Measurements from ENCODE around the gene DOCK8.
"Not testable (repeated sequence)": the region's sequence is repeated elsewhere in the genome, so short reads cannot be mapped to it uniquely, and the experiment has no call there.

The DOCK8 gene

DNA sequence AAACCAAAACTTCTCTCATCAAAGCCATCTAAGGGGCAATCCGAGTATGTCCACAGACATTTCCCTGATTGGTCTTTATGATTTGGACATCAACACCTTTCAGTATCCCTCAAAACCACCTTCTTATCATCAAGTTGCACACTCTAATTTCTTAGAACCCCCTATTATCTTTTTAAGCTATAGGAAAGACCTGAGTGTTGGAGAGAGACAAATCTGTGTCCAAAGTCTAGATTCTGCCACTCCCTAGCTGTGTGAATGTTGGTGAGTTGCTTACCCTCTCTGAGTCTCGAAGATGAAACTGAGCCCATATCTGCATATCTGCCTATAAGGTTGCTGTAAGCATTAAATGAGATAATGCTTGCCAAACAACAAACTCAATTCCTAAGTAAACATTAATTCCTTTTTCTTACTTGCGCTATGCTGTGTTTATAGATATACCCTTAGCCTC lies 159.1 kb downstream of the DOCK8 start:
- no peak for DNase-seq

DNA sequence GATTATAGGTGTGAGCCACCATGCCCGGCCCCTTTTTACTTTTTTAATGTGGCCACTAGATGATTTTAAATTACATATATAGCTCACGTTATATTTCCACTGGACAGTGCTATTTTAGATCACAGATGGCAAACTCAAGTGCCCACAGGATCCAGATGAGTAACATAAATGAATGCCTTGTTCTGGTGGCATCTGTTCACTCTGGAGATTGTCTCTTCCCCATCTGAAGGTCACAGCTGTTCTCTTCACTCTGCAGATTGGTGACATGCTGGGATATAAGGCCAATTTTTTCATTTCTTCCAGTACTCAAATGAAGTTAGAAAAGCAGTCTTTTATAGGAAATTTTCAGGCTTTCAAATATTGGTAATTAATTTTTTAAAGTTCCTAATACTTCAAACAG lies 160.1 kb downstream of the DOCK8 start:
- no peak for DNase-seq

DNA sequence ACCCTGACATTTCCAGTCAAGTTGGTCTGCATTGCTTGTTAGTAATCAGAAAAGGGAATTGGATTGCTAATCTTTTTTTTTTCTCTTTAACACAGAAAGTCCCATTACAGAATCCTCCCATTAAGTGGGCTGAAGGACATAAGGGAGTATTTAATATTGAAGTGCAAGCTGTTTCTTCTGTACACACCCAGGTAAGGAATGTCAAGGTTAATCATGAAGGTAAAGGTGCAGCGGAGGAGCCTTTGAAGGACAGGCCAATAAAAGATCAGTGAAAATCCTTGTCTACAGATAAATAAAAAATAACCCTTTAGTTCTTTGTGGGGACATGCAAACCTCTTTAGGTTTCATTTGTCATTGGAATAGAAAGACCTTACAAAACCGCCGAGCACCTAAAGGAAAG lies 161.4 kb downstream of the DOCK8 start:
- DNase-seq, result no peak

DNA sequence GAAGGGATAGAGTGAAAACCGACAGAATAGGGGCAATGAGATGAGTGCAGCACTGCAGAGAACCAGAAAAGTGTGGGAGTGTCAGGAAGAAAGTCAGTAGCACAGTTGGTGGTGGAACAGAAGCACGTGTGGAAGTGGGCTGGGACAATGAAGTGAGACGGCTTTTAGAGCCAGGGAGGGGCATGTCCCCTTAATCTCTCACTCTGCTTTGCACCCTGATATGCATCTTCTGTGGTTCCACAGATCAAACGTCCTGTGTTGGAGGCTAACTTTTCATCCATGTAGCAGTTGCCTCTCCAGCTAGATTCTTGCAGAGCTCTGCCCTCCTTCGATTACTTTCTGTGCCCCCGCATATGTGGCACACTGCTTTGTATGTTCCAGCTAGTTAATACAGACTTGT lies 163.6 kb downstream of the DOCK8 start:
- no peak for DNase-seq

DNA sequence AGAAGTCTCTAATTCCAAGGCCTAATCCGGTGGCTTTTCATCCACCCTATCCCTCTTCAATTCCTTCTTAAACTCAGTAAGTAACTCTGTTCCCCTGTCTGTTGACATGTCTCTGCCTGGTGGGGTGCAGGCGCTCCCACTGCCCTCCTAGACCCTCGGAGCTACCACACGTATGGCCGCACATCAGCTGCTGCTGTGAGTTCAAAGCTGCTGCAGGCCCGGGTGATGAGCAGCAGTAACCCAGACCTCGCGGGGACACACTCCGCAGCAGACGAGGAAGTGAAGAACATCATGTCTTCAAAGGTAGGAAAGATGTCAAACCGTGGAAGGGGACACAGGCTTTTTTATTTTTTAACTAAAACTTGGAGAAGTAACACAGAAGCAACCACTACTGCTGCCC lies 167.7 kb downstream of the DOCK8 start:
- DNase-seq, result no peak

DNA sequence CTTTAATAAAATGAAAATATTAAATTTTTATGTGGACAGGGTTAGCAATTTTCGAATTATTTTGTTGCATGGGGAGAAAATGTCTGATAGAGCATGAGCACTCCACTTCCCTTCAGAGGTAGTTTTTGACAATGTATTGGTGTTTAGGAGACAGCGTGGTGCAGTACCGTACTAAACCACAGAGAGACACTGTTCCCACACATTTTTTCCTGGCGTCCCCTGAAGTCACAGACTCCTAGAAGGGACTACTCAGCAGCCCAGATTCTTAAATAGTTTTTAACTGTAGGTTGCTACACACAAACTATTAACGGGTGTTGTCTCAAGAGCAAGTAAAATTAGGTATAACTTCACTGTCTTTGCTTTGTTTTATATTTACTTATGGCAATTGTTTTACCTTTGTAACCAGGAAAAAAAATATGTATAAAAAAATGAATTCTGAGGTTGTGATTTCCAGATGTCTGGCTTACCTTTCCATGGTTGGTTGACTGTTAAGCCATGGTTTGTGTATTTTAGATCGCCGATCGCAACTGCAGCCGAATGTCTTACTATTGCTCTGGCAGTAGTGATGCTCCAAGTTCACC lies 171.2 kb downstream of the DOCK8 start:
- DNase-seq, result peak; percentile 36

DNA sequence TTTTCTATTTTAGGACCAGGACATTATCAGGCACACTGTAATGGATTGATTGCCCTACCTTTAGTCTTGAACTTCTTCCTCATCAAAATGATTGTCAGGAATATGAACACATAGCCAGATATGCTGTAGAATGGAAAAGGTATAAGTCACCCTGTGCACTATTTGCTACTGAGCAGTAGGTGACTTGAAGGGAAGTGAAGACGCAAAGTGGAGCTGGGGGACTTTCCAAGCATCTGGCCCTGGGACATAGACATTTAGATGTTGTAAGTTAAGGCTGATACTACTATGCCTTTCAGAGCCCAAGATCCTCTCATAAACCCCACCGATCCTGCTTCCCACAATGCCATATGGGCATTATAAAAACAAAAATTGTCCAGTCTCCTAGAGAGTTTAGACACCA lies 174.5 kb downstream of the DOCK8 start:
- no peak for DNase-seq

DNA sequence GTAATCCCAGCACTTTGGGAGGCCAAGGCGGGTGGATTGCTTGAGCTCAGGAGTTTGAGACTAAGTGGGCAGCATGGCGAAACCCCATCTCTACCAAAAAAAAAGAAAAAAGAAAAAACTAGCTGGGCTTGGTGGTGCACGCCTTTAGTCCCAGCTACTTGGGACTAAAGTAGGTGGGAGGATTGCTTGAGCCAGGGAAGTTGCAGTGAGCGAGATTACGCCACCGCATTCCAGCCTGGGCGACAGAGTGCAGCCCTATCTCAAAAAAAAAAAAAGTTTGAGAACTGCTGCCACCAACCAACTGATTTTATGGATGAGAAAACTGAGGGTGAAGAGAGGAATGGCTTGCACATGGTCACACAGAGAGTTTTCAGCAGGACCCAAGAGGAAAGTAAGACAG lies 175.1 kb downstream of the DOCK8 start:
- DNase-seq, result no peak

DNA sequence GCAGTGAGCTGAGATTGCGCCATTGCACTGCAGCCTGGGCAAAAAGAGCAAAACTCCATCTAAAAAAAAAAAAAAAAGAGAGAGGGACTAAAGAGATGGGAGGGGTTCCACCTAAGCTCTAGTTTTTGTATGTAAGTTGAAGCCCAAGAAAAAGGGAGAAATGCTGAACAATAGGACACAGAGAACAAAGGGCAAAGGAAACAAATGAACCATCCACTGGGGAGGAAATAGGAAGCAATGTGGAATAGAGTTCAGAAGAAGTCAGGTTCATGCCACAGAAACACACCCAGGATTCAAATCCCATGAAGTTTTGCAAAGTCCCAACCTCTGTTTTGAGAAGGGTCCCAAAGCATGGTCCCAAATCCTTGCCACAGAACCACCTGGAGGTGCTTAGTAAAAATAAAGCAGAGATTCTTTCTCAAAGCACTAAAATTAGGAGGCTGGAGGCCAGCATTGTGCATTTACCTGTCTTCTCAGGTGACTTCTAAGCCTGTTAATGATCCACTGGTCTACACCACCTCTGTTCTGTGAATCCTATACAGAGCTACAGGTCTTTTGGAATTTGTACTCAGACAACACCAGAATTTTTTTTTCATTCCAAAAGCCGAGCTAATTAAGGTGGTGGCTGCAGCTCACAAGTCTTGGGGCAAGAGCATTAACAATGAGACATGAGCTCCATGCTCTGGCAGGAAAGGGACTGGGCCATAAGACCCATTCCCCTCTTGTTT lies 177.6 kb downstream of the DOCK8 start:
- no peak for DNase-seq

DNA sequence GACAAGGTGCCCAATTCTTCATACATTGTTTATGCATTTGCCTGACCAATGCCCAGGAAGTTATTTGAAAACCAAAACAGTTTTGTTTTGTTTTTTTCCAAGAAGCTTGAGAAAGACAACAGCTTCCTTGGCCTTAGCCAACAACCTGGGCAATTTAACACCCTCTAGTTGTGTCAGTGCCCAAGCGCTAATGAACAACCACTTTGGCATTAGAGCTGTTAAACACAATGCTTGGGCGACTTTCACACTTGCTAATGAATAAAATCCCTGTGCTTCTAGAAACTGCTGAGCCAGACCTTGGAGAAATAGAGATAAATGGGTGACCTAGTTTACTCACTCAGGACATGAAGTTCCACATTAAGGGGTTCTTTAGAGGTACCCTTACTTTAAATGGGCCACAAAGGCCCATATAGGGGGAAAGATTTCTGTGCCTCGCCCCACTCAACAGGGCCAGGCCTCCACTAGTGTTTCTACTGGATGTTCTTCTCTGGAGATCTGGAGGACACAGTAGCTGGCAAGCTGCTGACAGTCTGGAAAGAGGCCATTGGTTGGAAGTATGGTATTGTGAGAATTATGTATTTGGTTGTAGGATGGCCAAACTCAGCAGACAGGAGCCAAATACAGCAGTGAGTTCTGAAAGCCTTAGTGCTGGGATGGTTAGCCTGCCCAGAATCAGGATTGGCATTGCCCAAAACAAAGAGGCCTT lies 179.8 kb downstream of the DOCK8 start:
- DNase-seq, result no peak

DNA sequence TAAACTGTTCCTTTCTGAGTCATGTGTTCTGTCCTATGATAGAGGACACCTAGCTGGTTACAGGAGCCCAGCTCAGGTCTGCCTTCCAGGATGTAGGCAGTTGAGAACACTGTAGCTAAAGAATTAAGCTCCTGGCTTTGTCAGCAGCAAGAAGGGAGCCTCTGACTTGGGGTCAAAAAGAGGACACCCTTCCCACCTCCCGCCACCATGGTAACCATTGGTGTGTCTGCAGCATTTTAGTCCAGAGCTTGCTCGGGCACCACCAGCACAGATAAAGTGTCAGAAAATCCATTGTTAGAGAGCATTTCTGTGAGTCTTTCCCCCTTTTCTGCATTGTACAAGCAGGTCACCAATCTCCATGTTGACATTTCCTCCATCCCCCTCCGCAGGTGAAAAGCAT lies 181.7 kb downstream of the DOCK8 start:
- no peak for DNase-seq

DNA sequence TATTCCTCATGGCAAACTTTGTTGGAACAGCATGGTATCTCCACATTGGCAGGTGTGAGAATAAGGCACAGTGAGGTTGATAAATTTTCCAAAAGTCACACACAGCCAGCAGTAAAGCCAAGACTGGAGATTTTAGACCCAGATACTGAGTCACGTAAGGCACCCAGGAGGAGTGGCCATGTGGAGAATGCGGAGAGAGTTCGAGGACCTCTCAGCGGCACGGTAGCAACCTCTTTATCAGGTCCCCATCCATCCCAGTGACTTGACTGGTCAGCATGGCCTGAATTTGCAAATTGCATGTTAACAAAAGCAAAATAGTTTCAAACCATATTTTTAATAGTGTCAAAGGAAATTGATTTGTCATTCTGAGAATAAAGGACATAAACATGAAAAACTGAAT lies 183.4 kb downstream of the DOCK8 start:
- DNase-seq, result no peak

DNA sequence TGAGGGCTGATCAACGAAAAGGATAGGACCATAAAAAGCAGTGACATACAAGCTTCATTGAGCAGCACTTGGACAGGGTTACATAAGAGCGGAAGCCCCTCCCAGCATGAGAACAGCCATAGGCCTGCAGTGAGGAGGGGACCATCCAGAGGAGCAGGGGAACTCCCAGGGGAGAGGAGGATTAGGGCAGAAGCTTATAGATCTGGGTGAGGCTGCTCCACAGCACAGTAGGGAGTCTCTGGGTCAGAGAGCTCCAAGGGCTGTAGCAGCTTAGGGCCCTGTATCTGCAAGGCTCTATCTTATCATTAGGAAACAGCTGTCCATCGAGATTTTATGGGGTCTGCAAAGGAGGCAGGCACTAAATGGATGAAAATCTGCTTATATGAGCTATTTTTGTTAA lies 186.6 kb downstream of the DOCK8 start:
- DNase-seq, result no peak

DNA sequence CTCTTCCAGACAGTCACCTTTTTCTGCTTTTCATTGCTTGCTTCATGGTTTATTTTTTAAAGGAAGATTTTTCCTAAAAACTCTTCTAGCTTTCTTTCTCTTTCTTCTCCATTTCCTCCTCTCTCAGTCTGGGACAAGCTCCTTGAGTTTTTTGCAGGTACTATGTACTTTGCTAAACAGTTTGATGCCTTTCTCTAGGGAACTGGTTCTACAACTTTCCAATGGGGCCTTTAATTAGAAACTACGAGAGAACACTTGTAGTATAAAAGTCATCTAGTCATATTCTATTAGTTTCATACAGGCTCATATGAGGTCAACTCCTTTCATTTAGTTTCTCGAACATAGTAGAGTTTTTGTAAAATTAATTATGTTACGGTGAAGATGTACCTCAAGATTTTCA lies 189.6 kb downstream of the DOCK8 start:
- DNase-seq, result no peak

DNA sequence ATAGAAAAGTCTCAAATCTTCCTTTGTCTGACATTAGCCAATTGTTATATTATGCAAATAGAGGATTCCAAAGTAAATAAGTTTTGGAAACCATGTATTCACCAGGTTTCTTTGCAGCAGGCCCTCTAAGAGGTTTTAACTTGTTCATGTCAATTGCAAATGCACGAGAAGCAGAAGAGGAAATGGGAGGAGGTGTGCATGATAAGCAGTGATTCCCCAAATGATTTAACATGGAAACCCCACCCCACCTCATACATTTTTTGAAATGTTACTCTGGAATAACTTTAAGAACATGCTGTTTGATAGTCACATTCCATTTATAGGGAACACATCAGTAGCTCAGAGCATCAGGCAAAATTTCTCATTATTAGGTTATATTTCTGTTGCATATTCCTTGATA lies 190.7 kb downstream of the DOCK8 start:
- DNase-seq, result no peak

DNA sequence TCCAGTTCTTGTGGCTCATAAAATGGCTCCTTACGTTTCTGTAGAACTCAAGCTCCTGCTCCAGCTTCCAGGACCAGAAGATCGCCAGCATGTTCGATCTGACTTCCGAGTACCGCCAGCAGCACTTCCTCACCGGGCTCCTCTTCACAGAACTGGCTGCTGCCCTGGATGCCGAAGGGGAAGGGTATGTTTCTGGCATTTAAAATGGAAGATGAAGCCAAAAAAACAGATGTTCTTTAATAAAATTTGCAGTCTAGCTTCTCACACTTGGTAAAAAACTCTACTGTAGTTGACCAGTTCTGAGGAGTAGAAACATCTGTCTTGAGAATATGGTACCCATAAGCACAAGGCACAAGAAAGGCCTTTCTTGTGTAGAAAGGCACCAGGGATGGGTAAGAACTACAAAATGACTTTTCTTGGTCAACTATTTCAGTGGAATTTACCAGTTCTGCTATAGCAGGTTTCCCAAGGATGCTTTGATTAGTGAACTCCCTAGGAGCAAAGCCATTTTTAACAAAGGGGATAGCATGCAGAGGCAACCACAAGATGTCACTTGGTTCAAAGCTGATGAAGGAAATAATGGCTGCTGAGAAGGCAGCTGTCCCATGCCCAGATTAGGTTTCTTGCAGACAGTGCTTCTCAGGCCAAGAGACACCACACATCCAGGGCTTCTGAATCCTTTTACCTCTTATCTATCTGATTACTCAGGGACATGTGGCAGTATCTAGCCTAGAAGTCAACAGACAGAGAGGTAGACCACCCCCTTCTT lies 192.4 kb downstream of the DOCK8 start:
- DNase-seq, result peak; percentile 4

DNA sequence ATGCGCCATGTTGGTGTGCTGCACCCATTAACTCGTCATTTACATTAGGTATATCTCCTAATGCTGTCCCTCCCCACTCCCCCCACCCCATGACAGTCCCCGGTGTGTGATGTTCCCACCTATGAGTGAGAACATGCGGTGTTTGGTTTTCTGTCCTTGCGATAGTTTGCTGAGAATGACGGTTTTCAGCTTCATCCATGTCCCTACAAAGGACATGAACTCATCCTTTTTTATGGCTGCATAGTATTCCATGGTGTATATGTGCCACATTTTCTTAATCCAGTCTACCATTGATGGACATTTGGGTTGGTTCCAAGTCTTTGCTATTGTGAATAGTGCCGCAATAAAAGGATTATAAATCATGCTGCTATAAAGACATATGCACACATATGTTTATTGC lies 195.0 kb downstream of the DOCK8 start:
- not testable (repeated sequence) for DNase-seq

DNA sequence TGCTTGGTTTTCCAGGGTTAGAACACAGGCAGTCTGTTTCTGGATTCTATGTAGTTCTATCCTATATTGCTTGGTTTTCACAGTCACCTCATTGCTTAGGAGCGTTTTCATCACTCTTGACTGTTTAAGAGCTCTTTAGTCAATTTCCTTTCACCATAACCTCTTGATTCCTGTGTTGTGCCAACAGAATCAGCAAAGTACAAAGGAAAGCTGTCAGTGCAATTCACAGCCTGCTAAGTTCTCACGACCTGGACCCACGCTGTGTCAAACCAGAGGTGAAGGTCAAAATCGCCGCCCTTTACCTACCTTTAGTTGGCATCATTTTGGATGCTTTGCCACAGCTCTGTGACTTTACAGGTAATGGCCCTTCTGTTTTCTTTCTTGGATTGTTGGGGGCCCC lies 199.9 kb downstream of the DOCK8 start:
- DNase-seq, result no peak

DNA sequence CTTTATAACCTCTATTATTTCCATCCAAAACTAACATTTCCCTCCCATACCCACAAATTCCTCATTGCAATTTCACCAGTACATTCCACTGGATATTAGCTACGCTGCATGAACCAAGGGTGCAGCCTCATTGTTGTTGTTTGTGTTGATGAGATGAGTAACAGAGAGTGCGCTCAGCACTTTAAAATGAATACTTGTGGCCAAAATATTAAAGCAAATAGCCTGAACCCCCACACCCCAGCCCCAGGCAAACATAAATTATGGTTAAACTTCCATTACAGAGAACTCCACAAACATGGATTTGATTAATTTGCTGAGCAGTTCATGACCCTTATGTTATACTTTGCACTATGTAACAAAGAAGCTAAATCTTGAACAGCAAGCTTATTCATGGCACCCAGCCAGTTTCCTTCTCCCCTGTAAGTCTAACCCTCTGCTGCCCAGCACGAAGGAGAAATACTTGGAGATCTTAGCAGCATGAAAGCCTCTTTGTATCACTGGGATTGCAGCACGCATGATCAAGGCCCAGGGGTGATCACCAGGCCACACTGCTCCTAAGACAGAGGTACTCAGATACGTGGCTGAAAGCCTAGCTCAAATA lies 205.0 kb downstream of the DOCK8 start:
- DNase-seq, result no peak

DNA sequence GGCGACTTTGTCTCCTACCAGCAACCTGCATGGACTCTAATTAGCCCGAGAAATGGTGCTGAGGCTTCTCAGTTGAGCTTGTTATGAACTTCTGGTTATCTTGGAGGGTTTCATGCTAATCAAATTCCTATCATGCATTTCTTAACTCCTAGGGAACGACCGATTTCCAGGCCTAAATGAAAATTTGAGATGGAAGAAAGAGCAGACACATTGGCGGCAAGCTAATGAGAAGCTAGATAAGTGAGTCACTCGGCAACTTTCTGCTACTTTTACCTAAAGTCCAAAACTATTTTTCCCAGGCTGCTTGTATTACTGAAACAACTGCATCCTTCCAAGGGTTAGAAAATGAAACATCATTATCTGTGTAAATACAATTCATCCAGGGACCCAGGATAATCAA lies 207.2 kb downstream of the DOCK8 start:
- no peak for DNase-seq

DNA sequence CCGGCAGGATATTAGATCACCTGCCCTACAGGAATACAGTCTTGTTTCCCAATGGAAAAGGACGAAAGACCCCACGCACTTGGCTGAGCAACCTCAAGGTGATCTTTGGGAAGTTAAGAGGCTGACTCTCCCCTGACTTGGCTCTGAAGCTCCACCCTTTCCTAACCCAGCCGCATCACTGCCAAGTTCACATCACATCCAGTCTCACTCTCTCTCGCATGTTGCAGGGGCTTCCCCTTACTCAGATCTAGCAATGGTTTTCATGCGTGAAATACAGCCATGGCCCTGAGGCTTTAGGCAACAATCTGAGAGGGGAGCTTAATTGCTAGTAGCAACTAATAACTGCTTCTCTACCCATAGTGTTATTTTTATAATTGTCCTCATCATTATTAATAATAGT lies 211.6 kb downstream of the DOCK8 start:
- DNase-seq, result no peak

DNA sequence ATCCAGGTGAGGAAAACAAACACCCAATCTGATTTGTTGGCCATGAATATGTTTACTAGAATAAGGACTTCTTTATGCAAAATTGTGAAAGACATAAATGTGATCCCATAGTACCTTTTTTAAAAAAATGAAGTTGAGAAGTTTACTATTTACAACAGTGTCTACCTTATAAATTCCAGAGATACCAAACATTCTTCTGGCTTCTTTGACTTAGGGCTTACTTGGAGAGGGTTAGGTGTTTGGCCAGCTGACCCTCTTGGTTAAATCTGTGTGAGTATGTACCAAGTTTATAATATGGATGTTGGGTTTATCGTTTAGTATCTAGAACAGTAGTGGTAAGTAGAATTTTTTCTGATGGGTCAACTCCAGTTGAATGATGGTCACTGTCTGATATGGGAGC lies 212.3 kb downstream of the DOCK8 start:
- DNase-seq, result no peak

DNA sequence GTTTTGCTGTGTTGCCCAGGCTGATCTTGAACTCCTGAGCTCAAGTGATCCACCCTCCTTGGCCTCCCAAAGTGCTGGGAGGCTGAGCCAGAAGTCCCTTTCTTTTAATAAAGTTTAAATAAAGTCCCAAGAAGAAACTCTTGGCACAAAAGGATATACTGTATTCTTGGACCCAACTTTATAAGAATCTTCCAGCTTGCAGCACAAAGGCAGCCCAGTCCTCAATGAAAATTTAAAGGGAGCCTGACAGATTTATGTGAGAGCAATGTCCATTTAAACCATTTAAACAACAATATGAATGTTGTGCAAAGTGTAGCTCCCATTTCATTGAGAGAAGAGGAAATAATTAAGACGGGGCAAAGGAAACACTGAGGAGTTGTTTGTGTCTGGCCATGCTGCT lies 217.0 kb downstream of the DOCK8 start:
- no peak for DNase-seq
